Lung (tissue), 12 donors: ENCODE data around the gene BCAS1. TPM values are rescaled to one million over a fixed set of nuclear protein-coding genes. Genes with fewer than 3 reads are reported as not detected.

ENCODE experiments used
- ATAC-seq: fragments of 200-7000 bp; cut with Tn5 transposase; one replicate; pipeline ENCODE4 v1.9.1; 2020; ENCODE audit warnings: moderate number of reproducible peaks; ENCODE audit not compliant: insufficient read depth, low FRiP score
- DNase-seq, 3 donors: peaks; one replicate each; pipeline ENCODE4 v3.0.0-alpha.2; 2013 to 2017
- H3K27ac ChIP-seq, 2 donors: one replicate each; pipeline ENCODE4 v1.5.1; 2013; ENCODE audit warnings: mild to moderate bottlenecking in 2 of 2, moderate library complexity in 2 of 2, control low read depth in 1 of 2, inconsistent platforms in 1 of 2, low read depth in 1 of 2, low read length in 1 of 2
- H3K27me3 ChIP-seq, 3 donors: one replicate each; pipeline ENCODE4 v1.5.1; 2013; ENCODE audit warnings: low read length in 2 of 3; ENCODE audit not compliant: control insufficient read depth in 3 of 3, insufficient read depth in 3 of 3
- H3K36me3 ChIP-seq, 4 donors: one replicate each; pipeline ENCODE4 v1.5.1; 2013; ENCODE audit warnings: low read length in 4 of 4, mild to moderate bottlenecking in 1 of 4, moderate library complexity in 1 of 4; ENCODE audit not compliant: control insufficient read depth in 4 of 4, insufficient read depth in 4 of 4
- H3K4me1 ChIP-seq, 5 donors: one replicate each; pipeline ENCODE4 v1.5.1; 2013; ENCODE audit warnings: low read length in 5 of 5, mild to moderate bottlenecking in 2 of 5, moderate library complexity in 1 of 5; ENCODE audit not compliant: control insufficient read depth in 5 of 5, insufficient read depth in 5 of 5
- H3K4me3 ChIP-seq: one replicate; pipeline ENCODE4 v1.5.1; 2013; ENCODE audit warnings: mild to moderate bottlenecking, control low read depth, moderate library complexity
- H3K9ac ChIP-seq, 2 donors: one replicate each; pipeline ENCODE4 v1.5.1; 2013; ENCODE audit warnings: low read length in 2 of 2, control low read depth in 1 of 2; ENCODE audit not compliant: insufficient read depth in 1 of 2
- H3K9me3 ChIP-seq, 4 donors: one replicate each; pipeline ENCODE4 v1.5.1; 2013; ENCODE audit warnings: low read length in 3 of 4, mild to moderate bottlenecking in 1 of 4, moderate library complexity in 1 of 4; ENCODE audit not compliant: control insufficient read depth in 4 of 4, insufficient read depth in 3 of 4
- CTCF ChIP-seq: IDR thresholded peaks from 2 replicates; pipeline ENCODE4 v1.5.1; 2012; ENCODE audit warnings: mild to moderate bottlenecking; ENCODE audit errors: control extremely low read depth, extremely low read depth
- WGBS, 2 donors: extraction: QIAGEN DNeasy Blood & Tissue Kit; methylation state at CpG; one replicate each; pipeline ENCODE4 v1.1.7; 2013; 5-methylcytosine and 5-hydroxymethylcytosine counted together
- polyA plus RNA-seq, 2 donors: library from polyadenylated mRNA; stranded (reverse); fragments of 200-250 nt; gene quantifications; one replicate each; pipeline ENCODE4 v1.2.1, GENCODE V29; 2013
- total RNA-seq, 2 donors: library from RNA; depleted of rRNA in 1 of 2; stranded (reverse); fragments of >200 nt in 1 of 2; gene quantifications; one replicate each; pipeline ENCODE4 v1.2.1, GENCODE V29; 2014 to 2021
- donor health status: control.
- donor health status: control.
- donor health status: Bipolar disorder and iron deficiency.
- donor health status: healthy.
- donor health status: DM: yes; HTN: yes; CAD: no.

BCAS1 gene
- total and polyA plus RNA-seq, 4 donors, result 1.2 to 4.0 (median 2.3) TPM

GRCh38 chr20:53993310-53993709 lies 77.1 kb downstream of the BCAS1 start:
- H3K4me1 ChIP-seq, result no peaks in the 10 kb centered on the region
- no peak overlapping the region for H3K4me3 ChIP-seq
- H3K9me3 ChIP-seq, result peaks cover 0 to 4% (median 0%) of the 10 kb centered on the region in 4 donors
- WGBS, 2 donors, result 71 to 76% methylated on average over 5 of the region's 5 CpGs
- H3K27ac ChIP-seq, result no peak overlapping the region
- no peak for DNase-seq
- ATAC-seq, result no peak
- H3K9ac ChIP-seq, result no peak overlapping the region
- TF ChIP-seq CTCF, result no peak
- no peaks in the 10 kb centered on the region for H3K27me3 ChIP-seq
- H3K36me3 ChIP-seq, result no peaks in the 10 kb centered on the region

- H3K9me3 ChIP-seq, result no peaks in the 10 kb centered on the region
- H3K4me1 ChIP-seq, result no peaks in the 10 kb centered on the region
- DNase-seq, result peak in 2 of 3 donors; percentile 12 to 17
- H3K9ac ChIP-seq, result no peak overlapping the region
- 79 to 86% methylated on average over 9 of the region's 9 CpGs for WGBS, 2 donors
- H3K27ac ChIP-seq, result no peak overlapping the region
- no peaks in the 10 kb centered on the region for H3K36me3 ChIP-seq
- no peak for ATAC-seq
- no peak for TF ChIP-seq CTCF
- no peaks in the 10 kb centered on the region for H3K27me3 ChIP-seq
- H3K4me3 ChIP-seq, result no peak overlapping the region
Observed at GRCh38 chr20:53990768-53991450, 79.5 kb downstream of the BCAS1 start.

- Histone ChIP-seq H3K9ac (no peak overlapping the region), H3K4me3 (no peak overlapping the region), H3K27ac (no peak overlapping the region), H3K27me3 (no peaks in the 10 kb centered on the region), H3K36me3 (no peaks in the 10 kb centered on the region), H3K4me1 (no peaks in the 10 kb centered on the region), H3K9me3 (no peaks in the 10 kb centered on the region)
- DNase-seq (no peak), ATAC-seq (no peak)
- no peak for TF ChIP-seq CTCF
- 79 to 80% methylated on average over 2 of the region's 2 CpGs for WGBS, 2 donors
Observed at GRCh38 chr20:53990003-53990402, 80.4 kb downstream of the BCAS1 start.

- no peak overlapping the region for H3K27ac ChIP-seq
- DNase-seq (no peak), ATAC-seq (no peak)
- no peaks in the 10 kb centered on the region for H3K36me3 ChIP-seq
- no peaks in the 10 kb centered on the region for H3K27me3 ChIP-seq
- no peak overlapping the region for H3K4me3 ChIP-seq
- H3K9me3 ChIP-seq, result no peaks in the 10 kb centered on the region
- no peak overlapping the region for H3K9ac ChIP-seq
- WGBS, 2 donors, result 88 to 98% methylated on average over 2 of the region's 2 CpGs
- peaks cover 0 to 3% (median 0%) of the 10 kb centered on the region in 5 donors for H3K4me1 ChIP-seq
- TF ChIP-seq CTCF, result no peak
Observed at GRCh38 chr20:53989401-53989800, 81.0 kb downstream of the BCAS1 start.
